ENCODE measurements around the gene SLC13A2. TPM values are rescaled to one million over a fixed set of nuclear protein-coding genes. Genes with fewer than 3 reads are reported as not detected.

The SLC13A2 gene
- total RNA-seq, 2 donors from 2014 or later: not detected

- no peak overlapping the region for H3K4me3 ChIP-seq
- no peaks in the 10 kb centered on the region for H3K9me3 ChIP-seq
- no peak for TF ChIP-seq CTCF (IDR thresholded peaks at IDR 0.05)
- H3K27ac ChIP-seq: no peak overlapping the region
- no peak for DNase-seq (ENCODE audit: low spot score)
- no peaks in the 10 kb centered on the region for H3K36me3 ChIP-seq
- no peaks in the 10 kb centered on the region for H3K4me1 ChIP-seq
- no peaks in the 10 kb centered on the region for H3K27me3 ChIP-seq
Observed at GRCh38 chr17:28524476-28525424, 51.3 kb downstream of the SLC13A2 start.

GRCh38 chr17:28526381-28526780 is 52.9 kb downstream of the SLC13A2 start:
- Histone ChIP-seq H3K27me3 (no peaks in the 10 kb centered on the region), H3K9me3 (no peaks in the 10 kb centered on the region), H3K4me1 (no peaks in the 10 kb centered on the region), H3K27ac (no peak overlapping the region), H3K36me3 (no peaks in the 10 kb centered on the region), H3K4me3 (no peak overlapping the region)
- DNase-seq (ENCODE audit: low spot score): no peak
- TF ChIP-seq CTCF (IDR thresholded peaks at IDR 0.05): no peak

GRCh38 chr17:28527181-28527681 is 53.8 kb downstream of the SLC13A2 start:
- H3K9me3 ChIP-seq: no peaks in the 10 kb centered on the region
- no peak for DNase-seq (ENCODE audit: low spot score)

GRCh38 chr17:28527859-28528258 is 54.4 kb downstream of the SLC13A2 start:
- Histone ChIP-seq H3K4me1 (no peaks in the 10 kb centered on the region), H3K27me3 (no peaks in the 10 kb centered on the region), H3K27ac (no peak overlapping the region), H3K36me3 (no peaks in the 10 kb centered on the region), H3K4me3 (no peak overlapping the region), H3K9me3 (no peaks in the 10 kb centered on the region)
- no peak for TF ChIP-seq CTCF (IDR thresholded peaks at IDR 0.05)
- no peak for DNase-seq (ENCODE audit: low spot score)

More at GRCh38 chr17:28527181-28527681, 53.8 kb downstream of the SLC13A2 start:
- H3K27ac ChIP-seq: no peak overlapping the region
- TF ChIP-seq CTCF (IDR thresholded peaks at IDR 0.05): no peak
- H3K4me1 ChIP-seq: no peaks in the 10 kb centered on the region
- no peaks in the 10 kb centered on the region for H3K27me3 ChIP-seq
- no peaks in the 10 kb centered on the region for H3K36me3 ChIP-seq
- no peak overlapping the region for H3K4me3 ChIP-seq

- H3K27me3 ChIP-seq: no peaks in the 10 kb centered on the region
- DNase-seq (ENCODE audit: low spot score): no peak
- no peak for TF ChIP-seq CTCF (IDR thresholded peaks at IDR 0.05)
Observed at GRCh38 chr17:28528327-28529012, 55.0 kb downstream of the SLC13A2 start.

More at GRCh38 chr17:28528327-28529012, 55.0 kb downstream of the SLC13A2 start:
- Histone ChIP-seq H3K4me1 (no peaks in the 10 kb centered on the region), H3K27ac (no peak overlapping the region), H3K36me3 (no peaks in the 10 kb centered on the region), H3K9me3 (no peaks in the 10 kb centered on the region), H3K4me3 (no peak overlapping the region)
